HG03565 (cell line): ENCODE measurements around the gene AIFM1.

Experiments used
- ATAC-seq: cut with Tn5 transposase; IDR thresholded peaks from one replicate; pipeline ENCODE4 v1.9.1; 2021; ENCODE audit warnings: mild to moderate bottlenecking, moderate library complexity; ENCODE audit not compliant: unreplicated experiment

Gene AIFM1

DNA sequence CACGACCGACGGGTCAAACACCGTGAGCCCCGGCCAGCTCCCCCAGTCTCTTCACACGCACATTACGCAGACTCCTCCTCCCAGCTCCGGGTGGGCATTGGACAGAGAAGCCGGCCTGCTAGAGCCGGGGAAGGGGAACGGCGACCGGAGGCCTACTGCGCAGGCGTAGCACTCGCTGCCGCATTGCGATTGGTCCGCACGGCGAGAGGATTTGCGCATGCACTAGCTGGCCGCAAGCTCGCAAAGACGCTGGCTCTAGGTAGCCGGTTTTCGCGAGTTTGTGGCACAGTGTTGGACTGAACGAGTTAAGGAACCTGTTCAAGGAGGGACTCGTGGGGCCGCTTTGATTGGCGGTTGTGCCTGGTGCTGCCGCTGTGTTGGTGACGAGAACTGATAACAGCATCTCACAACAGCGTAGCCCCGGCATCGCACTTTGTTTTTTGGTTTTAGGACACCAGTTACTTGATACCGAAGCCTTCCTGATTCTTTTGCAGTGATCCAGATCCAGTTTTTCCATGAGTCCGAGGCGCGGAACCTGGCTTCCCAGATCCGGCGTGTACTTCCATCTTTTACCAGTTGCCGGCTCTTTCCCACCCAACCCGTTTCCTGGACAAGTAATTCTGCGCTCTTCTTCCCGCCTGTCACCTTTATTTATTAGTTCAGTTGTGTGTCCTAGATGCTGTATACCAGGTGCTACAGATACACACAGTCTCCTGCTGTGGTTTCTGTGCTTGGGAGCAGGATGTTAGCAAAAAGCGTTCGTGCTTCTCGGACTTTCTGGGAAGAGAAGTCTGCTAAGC lies at the start of gene AIFM1:
Gene AIFM1 (minus strand): TSS at position 139 of the 800 bp plus-strand sequence. CDS start 185 bp downstream, outside the sequence.
- ATAC-seq: peak; percentile 87

GRCh38 chrX:130213376-130213775 lies 47.7 kb upstream of the AIFM1 start:
- no peak for ATAC-seq

DNA sequence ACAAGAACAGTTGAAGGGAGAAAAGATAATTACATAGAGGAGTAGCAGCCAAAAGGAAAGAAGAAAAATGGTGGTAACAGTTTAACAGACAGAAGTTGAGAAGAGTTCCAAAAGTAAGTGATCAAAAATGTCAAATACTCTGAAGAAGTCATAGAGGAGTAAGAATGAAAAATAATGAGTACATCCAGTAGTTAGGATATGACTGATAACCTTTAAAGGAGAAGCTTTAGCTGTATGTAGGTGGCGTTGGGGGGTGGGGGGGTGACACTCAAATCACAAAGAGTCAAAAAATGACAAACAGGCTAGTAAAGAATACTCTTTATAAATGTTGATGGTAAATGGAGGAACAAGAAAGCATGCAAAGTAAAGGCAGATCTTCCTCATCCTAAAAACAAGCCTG lies 46.7 kb upstream of the AIFM1 start:
- ATAC-seq: no peak

DNA sequence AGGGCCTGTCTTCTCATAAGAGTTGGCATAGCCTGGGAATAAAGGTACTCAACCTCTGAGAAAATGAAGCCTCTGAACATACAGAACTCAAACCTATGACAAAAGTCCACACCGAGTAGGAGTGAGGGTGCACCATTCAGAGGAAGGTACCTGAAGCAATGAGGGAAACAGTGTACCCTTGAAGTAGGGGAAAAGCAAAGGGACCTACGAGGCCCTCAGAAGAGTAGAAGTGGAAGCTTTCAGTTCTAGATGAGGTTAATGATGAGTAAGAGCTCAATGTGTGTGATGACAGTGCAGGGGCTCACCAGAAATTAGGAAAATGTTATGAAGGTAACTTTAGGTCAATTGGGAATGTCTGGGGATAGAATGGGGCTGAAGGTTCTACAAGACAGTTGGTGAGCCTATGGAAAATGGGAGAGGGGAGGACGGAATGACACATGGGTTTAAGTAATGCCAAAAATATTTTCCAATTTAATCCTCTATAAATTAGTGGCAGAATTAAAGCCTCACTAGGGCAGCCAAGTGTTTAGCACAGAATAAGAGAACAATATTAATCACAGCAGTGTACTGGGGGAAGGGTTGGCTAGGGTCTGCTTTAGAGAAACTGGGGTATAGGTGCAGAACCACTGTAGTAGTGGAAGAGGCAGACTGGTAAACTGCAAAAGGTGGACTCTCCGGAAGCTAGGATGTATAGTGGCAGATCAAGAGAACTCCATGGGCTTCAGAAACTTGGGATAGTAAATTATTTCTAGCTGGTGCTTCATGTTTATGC lies 46.0 kb upstream of the AIFM1 start:
- no peak for ATAC-seq

GRCh38 chrX:130204647-130205046 lies 39.0 kb upstream of the AIFM1 start:
- no peak for ATAC-seq

GRCh38 chrX:130197464-130197863 lies 31.8 kb upstream of the AIFM1 start:
- ATAC-seq: no peak

- no peak for ATAC-seq
Observed at GRCh38 chrX:130196466-130196865, 30.8 kb upstream of the AIFM1 start.

DNA sequence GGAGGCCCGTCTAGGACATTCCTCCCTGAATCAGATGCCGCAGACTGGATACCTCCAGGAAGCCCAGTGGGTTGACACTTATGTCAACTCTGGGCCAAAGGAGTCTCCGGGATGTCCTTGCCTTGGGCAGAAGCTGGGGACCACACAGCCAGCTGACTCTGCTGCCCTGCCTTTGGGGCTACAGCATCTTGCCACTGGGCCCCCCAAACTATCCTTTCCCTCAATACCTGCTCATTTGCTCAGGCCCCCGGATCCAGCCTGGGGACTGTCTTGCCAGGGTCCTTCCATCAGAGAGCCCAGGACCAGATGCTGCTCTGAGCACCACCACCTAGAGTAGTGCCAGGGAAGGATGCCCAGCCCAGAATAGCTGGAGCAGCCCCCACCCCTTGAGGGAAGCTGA lies 25.2 kb upstream of the AIFM1 start:
- ATAC-seq: no peak

- no peak for ATAC-seq
Observed at GRCh38 chrX:130186651-130187050, 21.0 kb upstream of the AIFM1 start.

DNA sequence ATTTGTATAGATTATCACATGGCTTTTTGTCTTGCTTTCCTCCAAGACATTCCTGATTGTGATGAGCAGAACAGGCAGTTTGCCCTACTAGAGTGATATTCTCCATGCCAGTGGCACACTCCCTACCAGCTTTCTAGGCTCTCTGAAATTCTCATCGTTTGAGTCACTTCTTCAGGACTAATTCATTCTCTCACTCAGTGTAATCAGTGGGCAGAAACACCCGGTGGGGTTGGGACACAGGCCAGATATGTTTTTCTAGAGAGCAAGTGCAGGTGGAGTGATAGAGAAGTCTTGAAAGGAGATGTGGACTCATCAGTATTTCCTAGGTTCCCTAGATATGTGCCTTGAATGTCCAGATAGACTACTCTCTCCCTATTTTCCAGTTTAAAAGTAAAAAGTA lies 19.2 kb upstream of the AIFM1 start:
- no peak for ATAC-seq

- ATAC-seq: no peak
Observed at GRCh38 chrX:130184168-130184567, 18.5 kb upstream of the AIFM1 start.

GRCh38 chrX:130179579-130180215 lies 14.1 kb upstream of the AIFM1 start:
- no peak for ATAC-seq

GRCh38 chrX:130179170-130179569 lies 13.5 kb upstream of the AIFM1 start:
- ATAC-seq: no peak

GRCh38 chrX:130176942-130177341 lies 11.3 kb upstream of the AIFM1 start:
- ATAC-seq: no peak

DNA sequence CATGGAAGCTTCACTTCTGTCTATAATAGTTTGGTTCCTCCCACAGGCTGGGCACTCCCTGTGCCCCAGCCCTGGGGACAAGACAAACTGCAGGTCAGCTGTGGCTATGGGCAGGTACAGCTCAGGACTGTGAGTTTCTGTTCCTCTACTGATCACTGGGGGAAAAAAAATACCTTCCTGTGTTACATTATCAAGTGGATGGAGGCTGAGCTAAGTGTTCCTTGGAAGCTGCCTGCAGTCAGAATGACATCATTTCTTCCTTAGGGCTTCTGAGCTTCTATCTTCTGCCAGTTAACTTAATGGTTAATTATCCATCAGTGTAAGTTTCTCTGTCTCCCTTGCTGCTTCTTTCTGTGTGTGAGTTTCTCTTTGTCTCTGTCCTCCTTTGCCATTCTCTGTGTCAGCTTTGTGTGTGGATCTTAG lies 10.7 kb upstream of the AIFM1 start:
- ATAC-seq: peak; percentile 61

DNA sequence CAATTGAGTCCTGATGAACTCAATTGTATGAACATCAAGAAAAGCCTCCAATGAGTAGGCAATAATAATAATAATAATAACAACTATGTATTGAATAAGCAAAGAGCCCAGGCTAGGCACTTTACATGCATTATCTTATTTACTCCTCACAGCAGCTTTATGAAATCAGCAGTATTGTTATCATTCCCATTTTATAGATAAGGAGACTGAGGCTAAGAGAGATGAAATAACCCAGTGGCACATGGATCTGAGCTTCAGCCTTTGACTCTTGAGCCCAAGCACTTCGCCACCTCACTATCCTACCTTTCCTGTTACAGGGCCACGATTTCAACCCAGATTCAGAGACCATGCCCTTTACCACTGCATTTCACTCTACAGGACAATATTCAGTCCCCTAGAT lies 9.3 kb upstream of the AIFM1 start:
- ATAC-seq: no peak

GRCh38 chrX:130174045-130174704 lies 8.5 kb upstream of the AIFM1 start:
- ATAC-seq: no peak

DNA sequence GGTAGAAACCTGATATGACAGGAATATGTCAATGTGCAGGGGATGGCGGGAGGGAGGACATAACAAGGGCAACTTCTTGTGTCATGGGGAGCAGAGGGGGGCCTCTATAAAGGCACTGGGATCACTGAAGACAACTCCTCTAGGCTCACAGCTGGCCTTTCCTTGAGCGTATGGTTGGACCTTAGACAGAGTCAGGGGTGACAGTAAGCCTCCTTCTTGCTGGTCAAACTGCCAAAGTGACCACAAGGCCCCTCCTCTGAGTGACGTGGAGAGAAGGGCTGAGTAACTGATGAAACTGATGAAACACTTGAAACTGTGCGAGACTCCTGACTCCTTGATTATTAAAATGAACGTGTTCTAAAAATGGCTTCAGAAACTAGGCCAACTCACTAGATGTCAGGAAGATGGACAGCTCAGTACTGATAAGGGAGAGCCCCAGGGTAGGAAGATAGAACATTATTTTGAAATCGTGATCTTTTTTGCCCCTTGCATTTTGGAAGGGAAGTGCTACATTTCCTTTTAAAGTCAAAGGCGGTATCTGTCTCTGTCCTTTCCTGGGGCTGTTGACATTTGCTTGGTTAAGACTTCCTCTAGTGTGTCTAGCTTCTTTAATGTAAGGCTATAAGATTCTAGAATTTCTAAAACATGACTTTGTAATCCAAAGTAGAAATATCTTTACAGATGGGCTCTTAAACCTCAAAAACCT lies 7.7 kb upstream of the AIFM1 start:
- peak; percentile 26 for ATAC-seq

DNA sequence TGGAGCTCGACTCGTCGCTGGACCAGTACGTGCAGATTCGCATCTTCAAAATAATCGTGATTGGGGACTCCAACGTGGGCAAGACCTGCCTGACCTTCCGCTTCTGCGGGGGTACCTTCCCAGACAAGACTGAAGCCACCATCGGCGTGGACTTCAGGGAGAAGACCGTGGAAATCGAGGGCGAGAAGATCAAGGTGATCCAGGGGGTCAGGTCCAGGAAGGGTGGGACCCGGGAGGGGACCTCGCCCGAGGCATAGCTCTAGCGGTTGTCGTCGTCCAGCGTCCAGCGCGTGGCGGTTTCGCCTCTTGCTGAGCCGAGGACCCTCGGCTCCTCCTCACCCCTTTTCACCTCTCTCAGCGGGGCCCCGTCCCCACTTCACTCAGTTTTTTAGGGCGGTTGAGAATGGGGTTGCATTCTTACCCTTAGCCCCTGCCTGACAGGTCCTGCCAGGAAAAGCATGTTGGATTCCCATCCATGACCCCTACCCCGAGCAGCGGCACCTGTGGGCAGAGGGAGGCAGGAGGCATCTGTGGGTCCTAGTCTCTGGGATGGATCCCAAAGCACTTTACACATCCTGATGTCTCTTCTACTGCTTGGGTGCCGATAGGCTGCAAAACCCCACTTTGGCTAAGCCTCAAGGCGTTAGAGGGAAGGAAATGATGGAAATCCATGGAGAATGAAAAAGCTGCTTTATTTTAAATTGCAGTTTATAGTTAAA lies 6.6 kb upstream of the AIFM1 start:
- no peak for ATAC-seq
